ENCODE measurements around the gene SYT1. TPM values are rescaled to one million over a fixed set of nuclear protein-coding genes. Genes with fewer than 3 reads are reported as not detected.

SYT1 gene
- total RNA-seq, 1 experiment from 2014 or later, result 15.8 TPM

DNA sequence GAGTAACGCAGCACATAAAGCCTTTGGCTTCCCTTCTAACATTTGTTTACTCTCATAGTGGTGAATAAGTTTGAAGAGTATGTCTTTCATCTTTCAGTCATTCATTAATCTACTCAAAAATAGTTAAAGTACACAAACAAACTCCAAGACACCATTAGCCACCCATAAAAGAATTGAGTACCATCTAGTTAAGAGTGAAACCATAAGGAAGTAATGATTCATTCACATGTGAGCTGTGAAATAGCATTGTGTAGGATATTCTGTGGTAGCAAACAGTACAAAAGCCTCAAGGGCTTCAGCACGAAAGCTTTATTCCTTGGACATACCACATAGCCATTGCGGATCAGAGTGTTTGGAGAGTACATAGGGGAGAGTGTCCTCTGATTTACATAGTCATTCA, 13.9 kb downstream of the SYT1 start:
- peaks cover 2% of the 10 kb centered on the region; the same call in 1 of the 2 replicates for H3K4me1 ChIP-seq (ENCODE audit: insufficient read depth, low read length)
- no CpG with 5 or more reads among the region's 3 CpGs for WGBS (ENCODE audit: extremely low coverage, insufficient read length, low lambda C conversion rate)
- no peak overlapping the region for H3T11ph ChIP-seq (ENCODE audit: low read length)
- Mint-ChIP-seq H3K36me3 (ENCODE audit: insufficient read depth in 1 of 3, low read depth in 3 of 3) (peaks cover 1 to 8% (median 2%) of the 10 kb centered on the region in 3 experiments; a peak in 3 of 7 replicates), H3K27ac (peak overlapping the region in 1 of 3 experiments; percentile 75; a peak in 2 of 7 replicates), H3K4me3 (no peak overlapping the region), H3K27me3 (ENCODE audit: low read depth) (no peaks in the 10 kb centered on the region), H3K4me1 (peaks cover 37 to 46% of the 10 kb centered on the region in 2 experiments), H3K9me3 (no peaks in the 10 kb centered on the region)
- H3K18ac ChIP-seq (ENCODE audit: insufficient read length, low read depth, low read length), result no peak overlapping the region
- H2BK120ac ChIP-seq (ENCODE audit: low read depth, low read length, poor library complexity, severe bottlenecking), result no peak overlapping the region
- no peak overlapping the region for H3K27ac ChIP-seq (ENCODE audit: insufficient read length, low read depth, low read length)
- H3K79me1 ChIP-seq (ENCODE audit: insufficient read depth, low read depth, low read length, poor library complexity, severe bottlenecking), result no peaks in the 10 kb centered on the region
- H3K14ac ChIP-seq (ENCODE audit: insufficient read depth, low read length), result no peak overlapping the region
- H3K4ac ChIP-seq (ENCODE audit: low read depth, low read length), result no peak overlapping the region
- H3K9me3 ChIP-seq (ENCODE audit: control insufficient read depth, low read depth, low read length), result no peaks in the 10 kb centered on the region
- no peak overlapping the region for H2AFZ ChIP-seq (ENCODE audit: low read length)
- no peak overlapping the region for H2BK15ac ChIP-seq (ENCODE audit: low read depth, low read length)
- no peak overlapping the region for H4K8ac ChIP-seq (replicated peaks; ENCODE audit: insufficient read length, low read depth, low read length)
- H3K9ac ChIP-seq (ENCODE audit: extremely low read depth, insufficient read length, low read length), result no peak overlapping the region
- TF ChIP-seq, protein P1, sequence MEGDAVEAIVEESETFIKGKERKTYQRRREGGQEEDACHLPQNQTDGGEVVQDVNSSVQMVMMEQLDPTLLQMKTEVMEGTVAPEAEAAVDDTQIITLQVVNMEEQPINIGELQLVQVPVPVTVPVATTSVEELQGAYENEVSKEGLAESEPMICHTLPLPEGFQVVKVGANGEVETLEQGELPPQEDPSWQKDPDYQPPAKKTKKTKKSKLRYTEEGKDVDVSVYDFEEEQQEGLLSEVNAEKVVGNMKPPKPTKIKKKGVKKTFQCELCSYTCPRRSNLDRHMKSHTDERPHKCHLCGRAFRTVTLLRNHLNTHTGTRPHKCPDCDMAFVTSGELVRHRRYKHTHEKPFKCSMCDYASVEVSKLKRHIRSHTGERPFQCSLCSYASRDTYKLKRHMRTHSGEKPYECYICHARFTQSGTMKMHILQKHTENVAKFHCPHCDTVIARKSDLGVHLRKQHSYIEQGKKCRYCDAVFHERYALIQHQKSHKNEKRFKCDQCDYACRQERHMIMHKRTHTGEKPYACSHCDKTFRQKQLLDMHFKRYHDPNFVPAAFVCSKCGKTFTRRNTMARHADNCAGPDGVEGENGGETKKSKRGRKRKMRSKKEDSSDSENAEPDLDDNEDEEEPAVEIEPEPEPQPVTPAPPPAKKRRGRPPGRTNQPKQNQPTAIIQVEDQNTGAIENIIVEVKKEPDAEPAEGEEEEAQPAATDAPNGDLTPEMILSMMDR (conservative IDR thresholded peaks at IDR 0.05), result no peak
- H2BK20ac ChIP-seq (ENCODE audit: low read depth, low read length, poor library complexity, severe bottlenecking), result no peak overlapping the region
- DNase-seq, result no peak
- H4K5ac ChIP-seq (ENCODE audit: insufficient read length, low read depth, low read length), result no peak overlapping the region
- H2AK5ac ChIP-seq (ENCODE audit: insufficient read length, low read length), result no peak overlapping the region
- H3K23me2 ChIP-seq (ENCODE audit: insufficient read length, low read depth, low read length, poor library complexity, severe bottlenecking), result no peaks in the 10 kb centered on the region
- no peak overlapping the region for H3K4me2 ChIP-seq (ENCODE audit: insufficient read depth, insufficient read length, low read length)
- no peak overlapping the region for H4K91ac ChIP-seq (ENCODE audit: insufficient read length, low read depth, low read length)
- no peak overlapping the region for H2BK12ac ChIP-seq (ENCODE audit: insufficient read length, low read depth, low read length)
- no peak overlapping the region for H2BK5ac ChIP-seq (ENCODE audit: insufficient read length, low read length)
- H3K56ac ChIP-seq (ENCODE audit: insufficient read length, low read depth, low read length), result no peak overlapping the region
- no peaks in the 10 kb centered on the region for H3K27me3 ChIP-seq (ENCODE audit: insufficient read depth, low read length)
- no peaks in the 10 kb centered on the region for H4K20me1 ChIP-seq (ENCODE audit: control insufficient read depth, insufficient read depth, insufficient read length)
- H3K79me2 ChIP-seq (ENCODE audit: insufficient read depth, low read length), result no peaks in the 10 kb centered on the region; the same call in 1 of the 2 replicates
- no peak overlapping the region for H3K23ac ChIP-seq (ENCODE audit: insufficient read length, low read depth, low read length)

Measured in H9 (cell line).